Stimulated activated CD4-positive, alpha-beta T cell treated with anti-CD3 and anti-CD28 coated beads, Interleukin-12 subunit alpha, Interleukin-12 subunit beta, amount 100 ng/mL, for 4 hours (primary cell): Measurements from ENCODE around the gene NADK2.
"Not testable (repeated sequence)": the region's sequence is repeated elsewhere in the genome, so short reads cannot be mapped to it uniquely, and the experiment has no call there.

Experiments used
- DNase-seq: peaks from one replicate; pipeline ENCODE4 v3.0.0-alpha.2; 2020

The NADK2 gene, protein sequence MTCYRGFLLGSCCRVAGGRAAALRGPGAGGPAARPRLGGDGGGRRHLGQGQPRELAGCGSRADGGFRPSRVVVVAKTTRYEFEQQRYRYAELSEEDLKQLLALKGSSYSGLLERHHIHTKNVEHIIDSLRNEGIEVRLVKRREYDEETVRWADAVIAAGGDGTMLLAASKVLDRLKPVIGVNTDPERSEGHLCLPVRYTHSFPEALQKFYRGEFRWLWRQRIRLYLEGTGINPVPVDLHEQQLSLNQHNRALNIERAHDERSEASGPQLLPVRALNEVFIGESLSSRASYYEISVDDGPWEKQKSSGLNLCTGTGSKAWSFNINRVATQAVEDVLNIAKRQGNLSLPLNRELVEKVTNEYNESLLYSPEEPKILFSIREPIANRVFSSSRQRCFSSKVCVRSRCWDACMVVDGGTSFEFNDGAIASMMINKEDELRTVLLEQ

DNA sequence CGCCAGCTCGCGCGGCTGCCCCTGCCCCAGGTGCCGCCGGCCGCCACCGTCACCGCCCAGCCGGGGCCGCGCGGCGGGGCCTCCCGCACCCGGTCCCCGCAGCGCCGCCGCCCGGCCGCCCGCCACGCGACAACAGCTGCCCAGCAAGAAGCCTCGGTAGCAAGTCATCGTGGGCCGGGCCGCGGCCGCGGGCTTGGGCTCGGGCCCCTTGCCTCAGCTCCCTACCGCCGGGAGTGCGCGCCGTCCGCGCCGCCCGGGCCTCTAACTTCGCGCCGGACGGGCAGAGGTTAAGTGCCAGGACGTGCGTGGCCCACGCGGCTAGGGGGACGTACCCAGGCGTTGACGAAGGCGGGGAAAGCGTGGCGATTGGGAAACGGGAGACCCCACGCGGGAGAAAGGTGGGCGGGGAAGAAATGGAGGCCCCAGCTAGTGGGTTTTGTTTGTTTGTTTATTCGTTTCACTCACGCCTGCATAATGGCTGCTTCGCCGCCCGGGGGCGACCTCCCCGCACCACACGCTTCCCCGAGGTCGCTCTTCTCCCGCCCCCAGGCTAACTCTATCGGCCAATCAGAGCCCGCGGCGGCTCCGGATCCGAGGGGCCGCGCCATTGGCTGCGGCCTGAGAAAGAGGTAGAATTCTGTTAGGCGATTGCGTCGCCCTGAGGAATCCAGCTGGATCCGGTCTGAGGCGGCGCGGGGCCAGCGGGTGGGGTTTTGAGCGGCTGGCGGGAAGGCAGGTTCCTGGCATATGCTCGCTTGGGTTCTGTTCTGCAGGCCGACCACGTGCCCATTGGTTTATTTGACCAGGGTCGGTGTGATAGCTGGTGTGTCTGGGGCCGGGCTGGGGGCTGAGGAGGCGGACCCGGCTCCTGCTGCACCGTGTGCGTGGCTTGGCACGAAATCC, at the start of gene NADK2:
Gene NADK2, minus strand, starts transcription at position 295 of the 903 bp plus-strand sequence. Its CDS starts 127 bp downstream, at position 168.
- DNase-seq, result peak; percentile 85

DNA sequence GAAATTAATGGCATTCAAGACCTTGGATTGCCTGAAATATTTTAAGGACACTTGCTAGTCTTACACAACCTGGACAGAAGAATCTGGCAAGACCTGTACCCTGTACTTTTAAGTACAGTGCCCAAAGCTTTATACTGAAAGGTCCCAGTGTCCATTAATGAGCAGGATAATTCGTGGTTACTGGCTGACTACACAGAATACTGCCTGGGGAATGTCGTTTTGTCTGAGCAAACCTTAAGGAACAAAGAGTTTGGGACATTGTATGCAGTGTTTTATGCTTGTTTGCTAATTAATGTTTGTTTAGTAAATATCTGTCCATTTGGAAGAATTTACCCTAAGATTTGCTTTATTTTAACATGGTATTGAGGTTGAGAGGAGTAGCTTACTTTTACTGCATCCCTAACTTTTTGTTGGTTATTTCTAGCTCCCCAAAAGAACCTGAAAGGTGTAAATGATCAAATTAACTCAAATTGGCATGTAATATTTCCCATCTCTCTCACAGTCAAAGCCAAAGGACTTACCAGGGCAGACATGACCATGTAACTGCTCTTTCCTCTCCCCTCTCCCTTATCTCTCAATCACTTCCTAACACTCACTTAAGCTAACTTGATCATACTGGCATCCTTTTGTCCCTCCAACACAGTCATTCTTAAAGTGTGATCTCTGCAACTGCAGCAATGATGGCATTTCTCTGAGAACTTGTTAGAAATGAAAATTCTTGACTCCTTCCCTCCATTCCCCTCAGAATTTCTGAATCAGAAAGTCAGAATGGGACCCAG, 44.3 kb upstream of the NADK2 start:
- no peak for DNase-seq

DNA sequence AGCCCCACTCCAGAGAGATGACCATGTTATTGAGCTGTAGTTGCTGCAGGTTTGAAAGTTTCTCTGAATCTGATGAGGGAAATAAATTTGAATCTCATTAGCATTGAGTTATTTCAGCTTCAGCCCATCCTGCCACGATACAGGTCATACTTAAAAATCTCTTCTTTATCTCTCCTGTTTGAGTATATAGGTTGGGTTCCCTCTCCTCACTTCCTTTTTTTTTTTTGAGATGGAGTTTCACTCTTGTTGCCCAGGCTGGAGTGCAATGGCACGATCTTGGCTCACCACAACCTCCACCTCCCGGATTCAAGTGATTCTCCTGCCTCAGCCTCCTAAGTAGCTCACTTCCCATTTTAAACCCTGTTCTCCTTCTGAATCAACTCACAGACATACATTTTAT, 42.0 kb upstream of the NADK2 start:
- DNase-seq, result not testable (repeated sequence)

DNA sequence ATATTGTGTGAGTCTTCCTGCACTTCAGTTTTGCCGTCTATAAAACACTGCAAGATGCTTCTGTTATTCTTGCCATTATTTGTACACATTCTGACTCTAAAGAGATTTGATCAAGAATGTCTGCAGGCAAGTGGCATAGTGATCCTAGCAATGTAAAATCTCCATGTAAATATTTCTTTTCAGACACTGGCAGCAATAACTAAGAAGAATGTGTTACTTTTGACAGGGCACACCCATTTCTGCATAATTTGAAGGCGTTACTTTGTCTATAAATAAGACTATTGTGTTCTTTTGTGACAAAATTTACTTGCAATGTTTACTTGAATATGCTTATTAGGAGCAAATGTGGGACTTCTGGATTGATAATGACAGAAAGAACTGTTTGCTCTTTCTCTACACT, 39.9 kb upstream of the NADK2 start:
- DNase-seq, result no peak

DNA sequence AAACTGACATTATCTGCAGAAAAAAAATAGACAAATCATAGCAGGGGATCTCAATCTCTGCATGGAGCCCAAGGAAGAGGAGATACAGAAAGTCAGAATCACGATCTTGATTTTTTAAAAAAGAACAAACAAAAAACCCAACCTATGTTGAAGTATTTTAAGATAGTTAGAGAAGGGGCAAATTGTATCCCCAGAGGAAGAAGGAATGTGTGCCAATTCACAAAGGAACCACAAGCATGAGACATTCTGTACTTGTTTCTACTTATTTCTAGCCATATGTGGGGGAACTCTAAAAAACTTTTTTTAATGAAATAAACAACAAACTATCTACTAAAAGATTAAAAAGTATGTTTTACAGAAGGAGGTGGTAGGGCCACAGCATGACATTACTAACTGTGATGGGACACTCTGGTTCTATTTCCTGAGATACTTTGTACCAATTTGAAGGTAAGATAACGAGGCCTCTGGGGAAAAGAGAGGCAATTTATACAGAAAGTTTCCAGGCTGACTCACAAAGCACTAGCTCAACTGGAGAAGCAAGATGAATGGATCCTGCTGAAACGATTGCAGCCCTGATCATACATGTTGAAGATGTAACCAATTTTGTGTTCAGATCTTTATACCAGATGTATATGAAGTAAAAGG, 37.5 kb upstream of the NADK2 start:
- no peak for DNase-seq

- DNase-seq, result no peak
Observed at GRCh38 chr5:36277521-36278176, 35.9 kb upstream of the NADK2 start.

DNA sequence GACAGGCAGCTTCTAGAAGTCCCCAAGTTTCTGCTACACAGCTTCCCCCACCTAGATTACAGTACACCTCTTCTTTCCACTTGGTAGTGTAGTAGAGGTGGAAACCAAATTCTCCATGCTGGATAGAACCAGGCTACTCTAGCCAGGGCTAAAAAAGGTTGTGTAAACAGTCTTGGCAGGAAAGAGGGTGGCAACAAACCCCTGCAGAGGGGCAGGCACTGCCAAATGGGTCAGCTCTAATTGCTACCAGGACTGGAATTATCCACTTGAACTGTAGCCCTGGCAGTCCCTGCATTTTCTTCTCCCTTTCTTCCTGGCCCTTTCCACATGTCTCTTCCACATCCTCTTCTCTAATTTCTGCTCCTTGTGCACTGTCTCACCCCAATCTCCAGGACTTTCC, 35.1 kb upstream of the NADK2 start:
- DNase-seq, result no peak

DNA sequence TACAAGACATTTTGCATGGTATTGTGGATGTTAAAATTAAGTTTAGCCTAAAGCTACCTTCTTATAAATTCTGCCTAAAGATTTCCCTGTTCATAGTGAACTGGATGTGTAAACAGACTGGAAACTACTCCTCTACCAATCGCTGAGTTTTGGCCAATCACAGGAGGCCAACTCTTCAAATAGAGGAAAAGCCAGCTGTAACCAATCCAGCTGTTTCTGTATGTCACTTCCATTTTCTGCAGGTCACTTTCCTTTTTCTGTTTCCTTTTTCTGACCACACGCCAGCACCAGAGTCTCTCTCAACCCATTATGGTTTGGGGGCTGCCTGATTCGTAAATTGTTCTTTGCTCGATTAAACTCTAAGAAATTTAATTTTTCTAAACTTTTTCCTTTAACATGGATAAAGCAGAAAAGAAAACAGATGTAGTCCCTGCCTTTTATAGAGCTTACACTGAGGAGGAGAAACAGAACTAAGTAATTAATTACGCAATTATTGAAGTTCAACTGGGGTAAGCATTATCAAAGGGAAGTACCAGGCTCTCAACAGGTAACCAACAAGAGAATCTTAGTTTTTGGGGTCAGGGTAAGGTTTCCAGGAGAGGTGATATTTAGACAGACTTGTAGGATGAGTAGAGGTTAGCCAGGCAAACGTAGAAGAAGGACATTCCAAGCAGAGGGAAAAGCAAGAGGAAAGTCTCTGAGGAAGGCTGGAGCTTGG, 32.2 kb upstream of the NADK2 start:
- no peak for DNase-seq

- no peak for DNase-seq
Observed at GRCh38 chr5:36272136-36272690, 30.5 kb upstream of the NADK2 start.

DNA sequence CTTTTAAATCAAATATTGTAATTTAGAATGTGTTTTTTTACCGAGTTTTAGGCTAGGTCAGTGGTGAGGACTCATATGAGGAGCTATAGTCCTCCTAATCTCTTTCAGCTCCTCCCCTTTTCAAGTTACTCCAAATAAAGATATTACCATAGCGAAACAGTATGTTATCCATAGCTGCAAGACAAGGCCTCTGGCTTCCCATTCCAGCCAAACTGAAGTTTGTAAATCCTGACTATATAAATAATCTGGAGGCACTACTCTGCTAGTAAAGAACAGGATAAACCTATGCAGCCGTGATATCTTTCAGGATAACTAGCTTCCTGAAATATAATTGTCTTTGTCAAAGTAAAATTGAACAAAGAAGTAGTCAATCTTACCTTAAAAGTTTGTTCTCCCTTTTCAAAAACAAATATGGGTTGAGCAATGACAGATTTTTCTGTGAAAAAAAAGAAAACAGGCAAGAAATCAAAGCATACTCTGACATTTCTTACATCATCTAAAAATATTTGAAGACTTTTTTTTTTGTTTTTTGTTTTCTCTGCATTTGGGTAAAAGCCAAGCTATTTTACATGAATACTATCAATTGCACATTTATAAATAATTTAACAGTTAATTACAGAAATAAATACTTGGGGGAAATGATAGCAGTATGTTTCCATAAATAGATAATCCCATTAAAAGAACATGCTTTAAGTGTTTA, 29.3 kb upstream of the NADK2 start:
- no peak for DNase-seq

DNA sequence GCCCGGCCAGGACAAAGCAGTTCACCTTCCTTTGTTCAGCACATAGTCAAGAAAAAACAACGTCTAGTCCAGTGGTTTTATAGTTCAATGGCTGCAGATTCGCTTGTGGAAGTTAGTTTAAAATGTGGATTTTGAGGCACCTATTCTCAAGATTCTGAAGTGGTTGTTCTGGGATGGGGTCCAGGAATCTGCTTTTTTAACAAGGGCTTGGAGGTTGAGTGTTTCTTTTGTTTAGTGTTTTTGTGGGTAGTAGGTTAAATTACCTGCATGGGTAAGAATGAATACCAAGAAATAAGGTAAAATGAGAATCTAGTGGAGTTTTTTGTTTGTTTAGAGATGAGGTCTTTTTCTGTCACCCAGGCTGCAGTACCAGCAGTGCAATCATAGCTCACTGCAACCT, 28.4 kb upstream of the NADK2 start:
- no peak for DNase-seq

GRCh38 chr5:36269478-36269877, 27.8 kb upstream of the NADK2 start:
- no peak for DNase-seq

DNA sequence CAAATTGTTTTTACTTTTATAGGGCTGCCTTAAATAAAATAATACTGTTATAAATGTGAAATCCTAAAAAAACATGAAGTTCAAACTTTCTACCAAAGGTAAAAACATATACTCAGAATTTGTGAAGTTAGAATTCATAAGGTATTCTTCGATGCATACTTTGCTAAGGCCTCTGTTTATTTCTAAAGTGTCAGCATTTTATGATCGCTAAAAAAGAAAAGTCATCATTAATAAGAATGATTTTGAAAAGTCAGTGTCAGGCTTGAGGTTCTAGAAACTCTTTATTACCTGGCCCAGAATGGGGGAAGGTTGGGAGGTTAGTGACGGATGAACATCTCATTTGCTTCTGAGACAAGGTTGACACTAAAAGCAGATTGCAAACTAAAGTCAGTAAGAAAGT, 26.2 kb upstream of the NADK2 start:
- DNase-seq, result no peak

GRCh38 chr5:36264202-36264760, 22.6 kb upstream of the NADK2 start:
- no peak for DNase-seq

DNA sequence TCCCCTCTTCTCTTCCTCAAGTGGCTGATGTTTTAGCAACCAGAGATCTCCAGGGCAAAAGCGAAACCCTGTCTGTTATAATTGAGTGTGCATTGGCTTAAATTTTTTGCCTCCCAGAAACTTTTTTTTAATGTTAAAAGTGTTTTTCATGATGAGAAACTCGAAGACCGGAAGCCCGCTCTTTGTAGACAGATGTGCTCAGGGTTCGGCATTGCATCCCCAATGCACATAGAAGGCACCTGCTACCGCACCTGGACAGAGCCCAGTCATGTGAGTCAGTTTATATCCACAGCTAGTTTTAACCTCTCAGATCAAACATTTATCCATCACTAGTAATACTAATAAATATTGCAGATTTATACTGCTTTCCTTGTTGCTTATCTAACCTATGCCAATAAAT, 19.5 kb upstream of the NADK2 start:
- no peak for DNase-seq

DNA sequence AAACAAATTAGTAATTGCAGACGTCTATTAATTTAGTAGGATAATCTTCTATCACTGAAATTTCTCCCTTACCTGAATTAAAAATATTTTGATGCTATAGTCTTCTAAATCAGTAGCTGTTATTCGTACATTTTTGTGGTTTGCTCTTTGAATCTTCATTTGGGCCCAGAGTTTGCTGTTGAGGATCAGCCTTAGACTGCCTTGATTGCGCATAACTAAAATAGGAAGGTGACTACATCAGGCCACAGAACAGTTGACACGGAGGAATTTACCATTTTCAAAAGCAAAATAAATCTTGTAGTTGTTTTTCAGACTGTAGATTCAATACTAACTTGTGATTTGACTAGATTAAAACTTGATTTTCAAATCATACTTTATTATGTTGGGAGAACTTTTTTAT, 11.8 kb upstream of the NADK2 start:
- no peak for DNase-seq

- no peak for DNase-seq
Observed at GRCh38 chr5:36252722-36253365, 11.1 kb upstream of the NADK2 start.

- no peak for DNase-seq
Observed at GRCh38 chr5:36251218-36251617, 9.5 kb upstream of the NADK2 start.

GRCh38 chr5:36250427-36250826, 8.7 kb upstream of the NADK2 start:
- no peak for DNase-seq
